GM12878 (cell line): ENCODE measurements around the gene PLA2G4E. TPM values are rescaled to one million over a fixed set of nuclear protein-coding genes. Genes with fewer than 3 reads are reported as not detected.

Experiments used
- ATAC-seq: fragments of 200-7000 bp; cut with Tn5 transposase; 3 replicates; pipeline ENCODE4 v1.9.1; 2020; ENCODE audit warnings: mild to moderate bottlenecking, moderate library complexity
- BruUV-seq: library from RNA; stranded (reverse); fragments of 400-500 nt; replicated peaks from 2 replicates; lab custom pipeline; 2021; lab: Mats Ljungman, UMichigan
- CTCF ChIA-PET: fragments of 300-600 bp; sonication (Branson Sonifier 250); formaldehyde crosslinking; extraction: SDS; loops from one replicate; lab custom pipeline; 2021; ENCODE audit warnings: inconsistent platforms; lab: Yijun Ruan, JAX
- POLR2A ChIA-PET: fragments of 350-600 bp; formaldehyde crosslinking; extraction: SDS; loops from one replicate; lab custom pipeline; 2021; ENCODE audit warnings: inconsistent platforms; lab: Charles Lee
- RAD21 ChIA-PET: fragments of 300-600 bp; sonication (Branson Sonifier 250); formaldehyde crosslinking; loops from one replicate; lab custom pipeline; 2023; ENCODE audit warnings: antibody characterized with exemption; ENCODE audit not compliant: unreplicated experiment; lab: Charles Lee
- SMC1A ChIA-PET: fragments of 300-600 bp; sonication (Branson Sonifier 250); formaldehyde crosslinking; loops from one replicate; lab custom pipeline; 2023; ENCODE audit not compliant: unreplicated experiment, uncharacterized antibody; lab: Charles Lee
- DNase-seq: peaks from one replicate; pipeline ENCODE4 v3.0.0-alpha.2; 2011; ENCODE audit warnings: low read depth, low spot score
- FAIRE-seq: peaks from 3 replicates; lab custom pipeline; 2011; peaks lifted over from hg19 to GRCh38; lab: Jason Lieb, UNC
- H2AFZ ChIP-seq: 2 replicates; pipeline ENCODE4 v1.6.0; 2011; ENCODE audit warnings: low read depth, low read length, control low read depth; ENCODE audit not compliant: control insufficient read depth
- H3K27ac ChIP-seq: 2 replicates; pipeline ENCODE4 v1.5.1; 2011; ENCODE audit warnings: control low read depth; ENCODE audit not compliant: control insufficient read depth, insufficient read depth
- H3K27me3 ChIP-seq, 2 experiments: replicated peaks in 1 of 2; 2 replicates each; pipeline versions ENCODE4 v1.6.0 to v1.6.1; 2011; ENCODE audit warnings: low read length in 1 of 2; ENCODE audit not compliant: control insufficient read depth in 2 of 2, insufficient read depth in 2 of 2
- H3K36me3 ChIP-seq, 2 experiments: 2 replicates each; pipeline ENCODE4 v1.5.1; 2011; ENCODE audit warnings: low read length in 1 of 2; ENCODE audit not compliant: control insufficient read depth in 2 of 2, insufficient read depth in 2 of 2
- H3K4me1 ChIP-seq: 2 replicates; pipeline ENCODE4 v1.6.1; 2011; ENCODE audit warnings: mild to moderate bottlenecking, low read length, moderate library complexity, mixed read lengths; ENCODE audit not compliant: control insufficient read depth, insufficient read depth
- H3K4me2 ChIP-seq: 2 replicates; pipeline ENCODE4 v1.6.0; 2011; ENCODE audit warnings: control low read depth; ENCODE audit not compliant: control insufficient read depth, insufficient read depth
- H3K4me3 ChIP-seq: fragments of 200-600 bp; sonication (generic); 2 replicates; pipeline ENCODE4 v1.5.1; 2016
- H3K79me2 ChIP-seq: 2 replicates; pipeline ENCODE4 v1.6.0; 2011; ENCODE audit warnings: low read length; ENCODE audit not compliant: control insufficient read depth, insufficient read depth
- H3K9ac ChIP-seq: 2 replicates; pipeline ENCODE4 v1.8.0; 2011; ENCODE audit warnings: low read length, control low read depth, mixed read lengths; ENCODE audit not compliant: control insufficient read depth, insufficient read depth
- H3K9me3 ChIP-seq: replicated peaks from 3 replicates; pipeline ENCODE4 v1.5.1; 2011; ENCODE audit warnings: mild to moderate bottlenecking, low read length; ENCODE audit not compliant: control insufficient read depth, insufficient read depth
- H4K20me1 ChIP-seq: 2 replicates; pipeline ENCODE4 v1.6.0; 2011; ENCODE audit not compliant: control insufficient read depth, insufficient read depth
- BACH1 ChIP-seq: fragments of 450-650 bp; IDR thresholded peaks from 2 replicates; pipeline ENCODE4 v1.6.1; 2017; ENCODE audit warnings: mild to moderate bottlenecking, borderline replicate concordance
- CHD1 ChIP-seq: IDR thresholded peaks from 2 replicates; pipeline ENCODE4 v1.6.1; 2012; ENCODE audit warnings: low read depth, low read length, improper control_type of control experiment
- ESRRA ChIP-seq: IDR thresholded peaks from 2 replicates; pipeline ENCODE4 v1.6.1; 2012; ENCODE audit warnings: mild to moderate bottlenecking, low read length, improper control_type of control experiment
- EZH2 ChIP-seq: IDR thresholded peaks from 2 replicates; pipeline ENCODE4 v1.6.1; 2012; ENCODE audit warnings: low read depth, mild to moderate bottlenecking, control low read depth, inconsistent platforms, low read length, borderline replicate concordance; ENCODE audit not compliant: control insufficient read depth
- GATAD2B ChIP-seq: fragments of 450-650 bp; conservative IDR thresholded peaks from 2 replicates; pipeline ENCODE4 v1.6.1; 2017; ENCODE audit warnings: low read depth, mild to moderate bottlenecking, moderate library complexity
- JUND ChIP-seq: IDR thresholded peaks from 2 replicates; pipeline ENCODE4 v1.6.1; 2012; ENCODE audit warnings: low read depth, mild to moderate bottlenecking, low read length, improper control_type of control experiment, moderate library complexity
- LARP7 ChIP-seq: fragments of 450-650 bp; IDR thresholded peaks from 2 replicates; pipeline ENCODE4 v1.6.1; 2017; ENCODE audit warnings: mild to moderate bottlenecking
- NR2C1 ChIP-seq: fragments of 450-650 bp; IDR thresholded peaks from 2 replicates; pipeline ENCODE4 v1.6.1; 2017; ENCODE audit warnings: antibody characterized with exemption, mild to moderate bottlenecking, moderate library complexity
- NR2C2 ChIP-seq: IDR thresholded peaks from 2 replicates; pipeline ENCODE4 v1.6.1; 2011; ENCODE audit warnings: borderline replicate concordance, low read depth; ENCODE audit not compliant: control insufficient read depth, insufficient read length
- PAX8 ChIP-seq: fragments of 450-650 bp; IDR thresholded peaks from 2 replicates; pipeline ENCODE4 v1.6.1; 2017; ENCODE audit warnings: mild to moderate bottlenecking, moderate library complexity
- RELB ChIP-seq: fragments of 450-650 bp; IDR thresholded peaks from 2 replicates; pipeline ENCODE4 v1.6.1; 2017; ENCODE audit warnings: low read depth, mild to moderate bottlenecking, moderate library complexity
- TCF3 ChIP-seq: IDR thresholded peaks from 2 replicates; pipeline ENCODE4 v1.6.1; 2012; ENCODE audit warnings: low read depth, mild to moderate bottlenecking, low read length, borderline replicate concordance; ENCODE audit not compliant: insufficient read depth
- WRNIP1 ChIP-seq: IDR thresholded peaks from 2 replicates; pipeline ENCODE4 v1.6.1; 2011; ENCODE audit warnings: low read depth, low read length, improper control_type of control experiment, borderline replicate concordance
- ZNF384 ChIP-seq: IDR thresholded peaks from 2 replicates; pipeline ENCODE4 v1.6.1; 2012; ENCODE audit warnings: low read depth, mild to moderate bottlenecking, low read length, improper control_type of control experiment, borderline replicate concordance
- ZSCAN29 ChIP-seq: fragments of 450-650 bp; IDR thresholded peaks from 2 replicates; pipeline ENCODE4 v1.6.1; 2017; ENCODE audit warnings: mild to moderate bottlenecking, moderate library complexity
- WGBS: methylation state at CpG from one replicate; pipeline ENCODE4 v1.1.6; 2016; ENCODE audit warnings: low lambda C conversion rate; ENCODE audit not compliant: insufficient replicate concordance, insufficient coverage; ENCODE audit errors: missing lambda C conversion rate; 5-methylcytosine and 5-hydroxymethylcytosine counted together
- in situ Hi-C: fragments of 300-500 bp; cut with MboI; formaldehyde crosslinking; loops from 9 replicates; pipeline ENCODE4 v1.14.3; 2018; ENCODE audit warnings: mixed read lengths
- intact Hi-C: fragments of 100-400 bp; cut with micrococcal nuclease; formaldehyde crosslinking; loops from one replicate; pipeline ENCODE4 v1.14.2; 2022; ENCODE audit not compliant: unreplicated experiment
- polyA plus RNA-seq, 11 experiments: library from polyadenylated mRNA; depleted of rRNA in 4 of 11; unstranded in 6 of 11; stranded (reverse) in 5 of 11; fragments of >200 nt; fragmentation: Nextera tagmentation in 4 of 11; fragmentation: Illumina TruSeq in 1 of 11; extraction: Ambion mirVana in 4 of 11; extraction: Trizol in 1 of 11; gene quantifications; 1 replicate in 1 of 11; 2 replicates in 10 of 11; pipeline versions ENCODE4 v1.2.1 to v1.2.3, GENCODE V29; 2011 to 2016; ENCODE audit warnings: inconsistent platforms in 2 of 11, missing spikeins in 2 of 11, low read depth in 1 of 11
- total RNA-seq, 4 experiments: library from RNA; depleted of rRNA in 3 of 4; stranded (reverse); fragments of >200 nt in 3 of 4; fragmentation: Illumina TruSeq in 1 of 4; extraction: Trizol in 1 of 4; gene quantifications; 2 replicates each; pipeline versions ENCODE4 v1.2.1 to v1.2.3, GENCODE V29; 2013 to 2021
- TF ChIP-seq, protein P1 (sequence below): IDR thresholded peaks from 2 replicates; pipeline ENCODE4 v1.6.1; 2011; ENCODE audit warnings: low read depth, mild to moderate bottlenecking, low read length, moderate library complexity, borderline replicate concordance; ENCODE audit errors: extremely low read depth

Gene PLA2G4E
- total and polyA plus RNA-seq, 10 of the 15 experiments (the other 5 are each of a cell fraction or from before 2014, with no cell fraction given), result 0.05 to 0.32 (median 0.06) TPM; not detected in 5

DNA sequence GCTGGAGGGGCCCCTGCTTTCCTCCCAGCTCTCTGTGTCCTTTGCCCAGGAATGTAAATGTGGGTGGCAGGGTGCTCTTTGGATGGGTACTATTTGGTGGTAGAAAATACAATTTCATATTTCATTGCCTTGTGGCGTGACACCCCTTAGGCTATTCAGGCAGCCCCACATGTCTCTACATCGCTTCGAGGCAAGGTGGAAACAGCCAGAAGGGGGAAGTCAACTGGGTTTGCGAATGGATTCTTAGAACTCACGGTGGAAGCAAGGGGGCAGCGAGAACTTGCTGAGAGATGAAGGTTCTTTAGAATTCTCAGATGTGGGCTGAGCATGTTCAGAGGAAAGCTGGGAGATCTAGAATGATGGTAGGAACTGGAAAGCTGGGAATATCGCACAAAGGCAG, 48.2 kb upstream of the PLA2G4E start:
- peaks cover 7% of the 10 kb centered on the region for H3K4me1 ChIP-seq
- no peak overlapping the region for H2AFZ ChIP-seq
- in situ Hi-C loops (no loop called here), intact Hi-C loops (no loop called here)
- 44% methylated on average over 7 of the region's 7 CpGs for WGBS
- TF ChIP-seq NR2C1 (no peak), PAX8 (no peak), TCF3 (no peak), ZNF384 (no peak), RELB (no peak), WRNIP1 (no peak), ESRRA (no peak), NR2C2 (no peak), GATAD2B (no peak), EZH2 (no peak), ZSCAN29 (no peak), JUND (no peak), CHD1 (no peak), LARP7 (no peak), BACH1 (no peak)
- TF ChIP-seq, protein P1, sequence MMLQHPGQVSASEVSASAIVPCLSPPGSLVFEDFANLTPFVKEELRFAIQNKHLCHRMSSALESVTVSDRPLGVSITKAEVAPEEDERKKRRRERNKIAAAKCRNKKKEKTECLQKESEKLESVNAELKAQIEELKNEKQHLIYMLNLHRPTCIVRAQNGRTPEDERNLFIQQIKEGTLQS, result no peak
- ChIA-PET SMC1A (no interaction called here), POLR2A (no interaction called here), CTCF (interaction anchor here (0.7 kb wide), 1 partner anchor 79 kb away, joined by 3 read pairs; no protein-coding TSS in a partner anchor), RAD21 (no interaction called here)
- H3K4me3 ChIP-seq, result no peak overlapping the region
- H3K36me3 ChIP-seq, result no peaks in the 10 kb centered on the region
- FAIRE-seq, result no peak
- no peak for ATAC-seq
- no peaks in the 10 kb centered on the region for H4K20me1 ChIP-seq
- H3K27ac ChIP-seq, result no peak overlapping the region
- no TSS peak for BruUV-seq
- H3K9ac ChIP-seq, result no peak overlapping the region
- no peaks in the 10 kb centered on the region for H3K79me2 ChIP-seq
- no peak overlapping the region for H3K4me2 ChIP-seq
- no peaks in the 10 kb centered on the region for H3K9me3 ChIP-seq
- no peaks in the 10 kb centered on the region; a peak in 1 of 4 replicates for H3K27me3 ChIP-seq
- no peak for DNase-seq
